ENCODE data around the gene NANS.

- TF ChIP-seq, protein P1, sequence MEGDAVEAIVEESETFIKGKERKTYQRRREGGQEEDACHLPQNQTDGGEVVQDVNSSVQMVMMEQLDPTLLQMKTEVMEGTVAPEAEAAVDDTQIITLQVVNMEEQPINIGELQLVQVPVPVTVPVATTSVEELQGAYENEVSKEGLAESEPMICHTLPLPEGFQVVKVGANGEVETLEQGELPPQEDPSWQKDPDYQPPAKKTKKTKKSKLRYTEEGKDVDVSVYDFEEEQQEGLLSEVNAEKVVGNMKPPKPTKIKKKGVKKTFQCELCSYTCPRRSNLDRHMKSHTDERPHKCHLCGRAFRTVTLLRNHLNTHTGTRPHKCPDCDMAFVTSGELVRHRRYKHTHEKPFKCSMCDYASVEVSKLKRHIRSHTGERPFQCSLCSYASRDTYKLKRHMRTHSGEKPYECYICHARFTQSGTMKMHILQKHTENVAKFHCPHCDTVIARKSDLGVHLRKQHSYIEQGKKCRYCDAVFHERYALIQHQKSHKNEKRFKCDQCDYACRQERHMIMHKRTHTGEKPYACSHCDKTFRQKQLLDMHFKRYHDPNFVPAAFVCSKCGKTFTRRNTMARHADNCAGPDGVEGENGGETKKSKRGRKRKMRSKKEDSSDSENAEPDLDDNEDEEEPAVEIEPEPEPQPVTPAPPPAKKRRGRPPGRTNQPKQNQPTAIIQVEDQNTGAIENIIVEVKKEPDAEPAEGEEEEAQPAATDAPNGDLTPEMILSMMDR (IDR thresholded peaks at IDR 0.05): no peak
- peak in 1 of 2 donors; percentile 14 for TF ChIP-seq POLR2A (IDR thresholded peaks at IDR 0.05)
Observed at GRCh38 chr9:98118640-98119601, 62.4 kb downstream of the NANS start, which contains the start of gene TRIM14.

All from thyroid gland (tissue), 4 donors.